Ascending aorta (tissue), 2 donors: ENCODE measurements around the gene HCRTR1. TPM values are rescaled to one million over a fixed set of nuclear protein-coding genes. Genes with fewer than 3 reads are reported as not detected.
A peak's percentile ranks its signal among the peaks of the same experiment; 100 is the strongest.

ENCODE experiments used
- DNase-seq, 2 donors: peaks; one replicate each; pipeline ENCODE4 v3.0.0-alpha.2; 2019; ENCODE audit warnings: low spot score in 2 of 2
- H3K27ac ChIP-seq, 2 donors: fragments of 200-600 bp; sonication (generic); one replicate each; pipeline ENCODE4 v1.5.1; 2016 to 2017; ENCODE audit warnings: mild to moderate bottlenecking in 1 of 2
- H3K27me3 ChIP-seq: fragments of 200-600 bp; sonication (generic); one replicate; pipeline ENCODE4 v1.5.1; 2017
- H3K36me3 ChIP-seq, 2 donors: fragments of 200-600 bp; sonication (generic); one replicate each; pipeline ENCODE4 v1.5.1; 2016
- H3K4me1 ChIP-seq, 2 donors: fragments of 200-600 bp; sonication (generic); one replicate each; pipeline ENCODE4 v1.5.1; 2016 to 2017; ENCODE audit warnings: mild to moderate bottlenecking in 1 of 2
- H3K4me3 ChIP-seq, 2 donors: fragments of 200-600 bp; sonication (generic); one replicate each; pipeline ENCODE4 v1.5.1; 2016 to 2017; ENCODE audit warnings: mild to moderate bottlenecking in 1 of 2
- H3K9me3 ChIP-seq, 2 donors: fragments of 200-600 bp; sonication (generic); one replicate each; pipeline ENCODE4 v1.5.1; 2016
- CTCF ChIP-seq, 3 experiments: fragments of 200-600 bp in 2 of 3; fragments of 450-650 bp in 1 of 3; sonication (generic) in 2 of 3; IDR thresholded peaks; one replicate each; pipeline ENCODE4 v1.5.1; 2016 to 2019; ENCODE audit warnings: antibody characterized with exemption in 3 of 3, mild to moderate bottlenecking in 1 of 3, moderate library complexity in 1 of 3
- intact Hi-C: fragments of 100-400 bp; cut with DNase I; formaldehyde crosslinking; loops from one replicate; pipeline ENCODE4 v1.15.1; 2023
- total RNA-seq: library from RNA; depleted of rRNA; stranded (reverse); fragments of >200 nt; gene quantifications from one replicate; pipeline ENCODE4 v1.1.0, GENCODE V29; 2016

The HCRTR1 gene
- total RNA-seq, 1 donor from 2014 or later, result not detected

- no peaks in the 10 kb centered on the region for H3K27me3 ChIP-seq
- H3K27ac ChIP-seq, result no peak overlapping the region
- no peak overlapping the region for H3K4me3 ChIP-seq
- no peaks in the 10 kb centered on the region for H3K9me3 ChIP-seq
- peak in 1 of 2 donors; percentile 87 for DNase-seq
- intact Hi-C loops, result loop anchor here (1.0 to 5.0 kb wide), 2 partner anchors 30 to 33 kb away; no protein-coding TSS in a partner anchor
- peak; percentile 75 to 79 (median 78) for TF ChIP-seq CTCF (IDR thresholded peaks at IDR 0.05)
- peaks cover 5 to 18% of the 10 kb centered on the region in 2 donors for H3K4me1 ChIP-seq
- no peaks in the 10 kb centered on the region for H3K36me3 ChIP-seq
These were observed 23.5 kb upstream of the HCRTR1 start for GRCh38 chr1:31593770-31594632.

- no peaks in the 10 kb centered on the region for H3K9me3 ChIP-seq
- intact Hi-C loops, result no loop called here
- H3K27me3 ChIP-seq, result no peaks in the 10 kb centered on the region
- H3K36me3 ChIP-seq, result no peaks in the 10 kb centered on the region
- H3K4me3 ChIP-seq, result no peak overlapping the region
- no peak overlapping the region for H3K27ac ChIP-seq
- H3K4me1 ChIP-seq, result peaks cover 0 to 11% of the 10 kb centered on the region in 2 donors
- TF ChIP-seq CTCF (IDR thresholded peaks at IDR 0.05), result no peak
- no peak for DNase-seq
These were observed 21.4 kb upstream of the HCRTR1 start for GRCh38 chr1:31595836-31596736.

- H3K9me3 ChIP-seq, result no peaks in the 10 kb centered on the region
- no peak overlapping the region for H3K27ac ChIP-seq
- H3K27me3 ChIP-seq, result no peaks in the 10 kb centered on the region
- no peak for DNase-seq
- no peaks in the 10 kb centered on the region for H3K36me3 ChIP-seq
- peaks cover 0 to 7% of the 10 kb centered on the region in 2 donors for H3K4me1 ChIP-seq
- intact Hi-C loops, result no loop called here
- TF ChIP-seq CTCF (IDR thresholded peaks at IDR 0.05), result no peak
- H3K4me3 ChIP-seq, result no peak overlapping the region
These were observed 20.8 kb upstream of the HCRTR1 start for GRCh38 chr1:31596737-31597097.

GRCh38 chr1:31598980-31599379 is 18.5 kb upstream of the HCRTR1 start:
- intact Hi-C loops, result no loop called here
- no peak for DNase-seq
- TF ChIP-seq CTCF (IDR thresholded peaks at IDR 0.05), result no peak

GRCh38 chr1:31600641-31601040 is 16.8 kb upstream of the HCRTR1 start:
- Histone ChIP-seq H3K4me1 (no peaks in the 10 kb centered on the region), H3K27ac (no peak overlapping the region), H3K9me3 (no peaks in the 10 kb centered on the region), H3K27me3 (no peaks in the 10 kb centered on the region), H3K36me3 (no peaks in the 10 kb centered on the region), H3K4me3 (no peak overlapping the region)
- no peak for TF ChIP-seq CTCF (IDR thresholded peaks at IDR 0.05)
- intact Hi-C loops, result no loop called here
- no peak for DNase-seq

More at GRCh38 chr1:31598980-31599379, 18.5 kb upstream of the HCRTR1 start:
- no peak overlapping the region for H3K4me3 ChIP-seq
- no peak overlapping the region for H3K27ac ChIP-seq
- H3K36me3 ChIP-seq, result no peaks in the 10 kb centered on the region
- no peaks in the 10 kb centered on the region for H3K27me3 ChIP-seq
- no peaks in the 10 kb centered on the region for H3K9me3 ChIP-seq
- no peaks in the 10 kb centered on the region for H3K4me1 ChIP-seq
